ENCODE data around the gene ELFN2.

Gene ELFN2

GRCh38 chr22:37358917-37359316, 68.4 kb downstream of the ELFN2 start:
- DNase-seq (ENCODE audit: low read depth in 2 of 2, low spot score in 1 of 2) = no peak

- DNase-seq (ENCODE audit: low read depth in 2 of 2, low spot score in 1 of 2) = no peak
Measured at GRCh38 chr22:37358386-37358785, 68.9 kb downstream of the ELFN2 start.

- DNase-seq (ENCODE audit: low read depth in 2 of 2, low spot score in 1 of 2) = no peak
Measured at GRCh38 chr22:37357446-37358075, 69.7 kb downstream of the ELFN2 start.

- DNase-seq (ENCODE audit: low read depth in 2 of 2, low spot score in 1 of 2) = no peak
Measured at GRCh38 chr22:37356922-37357321, 70.4 kb downstream of the ELFN2 start.

- no peak for DNase-seq (ENCODE audit: low read depth in 2 of 2, low spot score in 1 of 2)
Measured at GRCh38 chr22:37355174-37355573, 72.1 kb downstream of the ELFN2 start.

GRCh38 chr22:37354670-37355069, 72.6 kb downstream of the ELFN2 start:
- no peak for DNase-seq (ENCODE audit: low read depth in 2 of 2, low spot score in 1 of 2)

GRCh38 chr22:37354261-37354660, 73.0 kb downstream of the ELFN2 start:
- DNase-seq (ENCODE audit: low read depth in 2 of 2, low spot score in 1 of 2) = no peak

- DNase-seq (ENCODE audit: low read depth in 2 of 2, low spot score in 1 of 2) = no peak
Measured at GRCh38 chr22:37353839-37354238, 73.4 kb downstream of the ELFN2 start.

- DNase-seq (ENCODE audit: low read depth in 2 of 2, low spot score in 1 of 2) = no peak
Measured at GRCh38 chr22:37352481-37352880, 74.8 kb downstream of the ELFN2 start.

- DNase-seq (ENCODE audit: low read depth in 2 of 2, low spot score in 1 of 2) = no peak
Measured at GRCh38 chr22:37351232-37351631, 76.0 kb downstream of the ELFN2 start.

- DNase-seq (ENCODE audit: low read depth in 2 of 2, low spot score in 1 of 2) = no peak
Measured at GRCh38 chr22:37349043-37349814, 78.0 kb downstream of the ELFN2 start.

GRCh38 chr22:37346505-37346895, 80.8 kb downstream of the ELFN2 start:
- DNase-seq (ENCODE audit: low read depth in 2 of 2, low spot score in 1 of 2) = no peak

GRCh38 chr22:37345863-37346504, 81.3 kb downstream of the ELFN2 start:
- no peak for DNase-seq (ENCODE audit: low read depth in 2 of 2, low spot score in 1 of 2)

GRCh38 chr22:37344735-37345449, 82.4 kb downstream of the ELFN2 start:
- no peak for DNase-seq (ENCODE audit: low read depth in 2 of 2, low spot score in 1 of 2)

- no peak for DNase-seq (ENCODE audit: low read depth in 2 of 2, low spot score in 1 of 2)
Measured at GRCh38 chr22:37343863-37344734, 83.2 kb downstream of the ELFN2 start.

- no peak for DNase-seq (ENCODE audit: low read depth in 2 of 2, low spot score in 1 of 2)
Measured at GRCh38 chr22:37343348-37343747, 83.9 kb downstream of the ELFN2 start.

GRCh38 chr22:37342065-37342464, 85.2 kb downstream of the ELFN2 start:
- no peak for DNase-seq (ENCODE audit: low read depth in 2 of 2, low spot score in 1 of 2)

GRCh38 chr22:37340331-37341262, 86.7 kb downstream of the ELFN2 start:
- no peak for DNase-seq (ENCODE audit: low read depth in 2 of 2, low spot score in 1 of 2)

GRCh38 chr22:37338539-37339246, 88.6 kb downstream of the ELFN2 start:
- DNase-seq (ENCODE audit: low read depth in 2 of 2, low spot score in 1 of 2) = no peak

Data from stimulated activated CD8-positive, alpha-beta memory T cell treated with anti-CD3 and anti-CD28 coated beads, Interleukin-4, amount 100 ng/mL, for 1 hour (primary cell).